T-cell (primary cell): ENCODE data around the gene KCTD1. TPM values are rescaled to one million over a fixed set of nuclear protein-coding genes. Genes with fewer than 3 reads are reported as not detected.

ENCODE experiments used
- ATAC-seq, 4 experiments: fragments of 200-7000 bp in 3 of 4; fragments of 150-1000 bp in 1 of 4; cut with Tn5 transposase; replicated peaks in 1 of 4; 1 replicate in 3 of 4; 2 replicates in 1 of 4; pipeline ENCODE4 v1.10.0; 2021; ENCODE audit warnings: moderate library complexity in 3 of 4, mild to moderate bottlenecking in 2 of 4, moderate number of reproducible peaks in 1 of 4
- CTCF ChIA-PET, 2 donors: fragments of 300-600 bp; sonication (Branson Sonifier 250); formaldehyde crosslinking; loops; one replicate each; lab custom pipeline; 2022; ENCODE audit warnings: antibody characterized with exemption in 2 of 2; lab: Charles Lee
- POLR2A ChIA-PET, 2 donors: fragments of 300-600 bp; sonication (Branson Sonifier 250); formaldehyde crosslinking; loops; one replicate each; lab custom pipeline; 2022; ENCODE audit warnings: antibody characterized with exemption in 2 of 2; lab: Charles Lee
- DNase-seq, 35 experiments: peaks; one replicate each; pipeline versions ENCODE4 v3.0.0 to v3.0.0-alpha.2; 2013 to 2023
- H3K27ac ChIP-seq: one replicate; pipeline ENCODE4 v1.5.1; 2013; ENCODE audit warnings: low read length
- H3K27me3 ChIP-seq, 2 experiments: replicated peaks in 1 of 2; 1 replicate in 1 of 2; 2 replicates in 1 of 2; pipeline versions ENCODE4 v1.6.1 to v1.7.0; 2013; ENCODE audit warnings: low read length in 1 of 2, mixed read lengths in 1 of 2; ENCODE audit not compliant: control insufficient read depth in 2 of 2, insufficient read depth in 2 of 2; ENCODE audit errors: extremely low read depth in 1 of 2
- H3K36me3 ChIP-seq, 2 donors: 1 replicate in 1 of 2; 2 replicates in 1 of 2; pipeline versions ENCODE4 v1.6.1 to v1.7.0; 2013; ENCODE audit warnings: low read length in 1 of 2; ENCODE audit not compliant: control insufficient read depth in 2 of 2, insufficient read depth in 1 of 2; ENCODE audit errors: extremely low read depth in 1 of 2
- H3K4me1 ChIP-seq, 2 experiments: 1 replicate in 1 of 2; 2 replicates in 1 of 2; pipeline versions ENCODE4 v1.6.1 to v1.7.0; 2013; ENCODE audit warnings: low read length in 2 of 2, mixed read lengths in 1 of 2; ENCODE audit not compliant: insufficient read depth in 2 of 2, control insufficient read depth in 1 of 2; ENCODE audit errors: extremely low read depth in 1 of 2
- H3K4me3 ChIP-seq, 2 donors: 1 replicate in 1 of 2; 2 replicates in 1 of 2; pipeline versions ENCODE4 v1.5.1 to v1.7.0; 2013; ENCODE audit warnings: mild to moderate bottlenecking in 2 of 2, low read length in 1 of 2, moderate library complexity in 1 of 2; ENCODE audit not compliant: control insufficient read depth in 1 of 2; ENCODE audit errors: extremely low read depth in 1 of 2
- H3K9me3 ChIP-seq: 2 replicates; pipeline ENCODE4 v1.7.0; 2013
- H3K27ac Mint-ChIP-seq, 2 donors: one replicate each; pipeline ENCODE4 v1.8.0; 2020 to 2021; ENCODE audit warnings: mild to moderate bottlenecking in 2 of 2, mixed read lengths in 2 of 2
- H3K27me3 Mint-ChIP-seq, 2 donors: one replicate each; pipeline ENCODE4 v1.8.0; 2021 to 2022; ENCODE audit warnings: mixed read lengths in 2 of 2
- H3K36me3 Mint-ChIP-seq: one replicate; pipeline ENCODE4 v1.8.0; 2021; ENCODE audit warnings: mixed read lengths
- H3K4me1 Mint-ChIP-seq, 3 donors: one replicate each; pipeline ENCODE4 v1.8.0; 2020 to 2022; ENCODE audit warnings: mixed read lengths in 3 of 3, mild to moderate bottlenecking in 1 of 3
- H3K4me3 Mint-ChIP-seq, 3 donors: one replicate each; pipeline ENCODE4 v1.8.0; 2020 to 2022; ENCODE audit warnings: mild to moderate bottlenecking in 3 of 3, mixed read lengths in 3 of 3, moderate library complexity in 3 of 3
- H3K9me3 Mint-ChIP-seq, 3 donors: one replicate each; pipeline ENCODE4 v1.8.0; 2020 to 2022; ENCODE audit warnings: mixed read lengths in 3 of 3
- WGBS: methylation state at CpG from one replicate; pipeline ENCODE4 v1.1.5; 2013; ENCODE audit warnings: missing lambda C conversion rate; ENCODE audit not compliant: insufficient coverage; 5-methylcytosine and 5-hydroxymethylcytosine counted together
- total RNA-seq, 35 experiments: library from RNA in 6 of 35; stranded (reverse) in 6 of 35; fragments of 120-200 nt in 1 of 35; gene quantifications; one replicate each; pipeline versions ENCODE4 v1.2.1 to v1.2.4 and lab custom pipeline; 2013 to 2026

Gene KCTD1
- total RNA-seq, 5 donors from 2014 or later (not counting 1 experiment from before 2014, with no cell fraction given), result 3.2 to 4.3 (median 3.9) TPM

DNA sequence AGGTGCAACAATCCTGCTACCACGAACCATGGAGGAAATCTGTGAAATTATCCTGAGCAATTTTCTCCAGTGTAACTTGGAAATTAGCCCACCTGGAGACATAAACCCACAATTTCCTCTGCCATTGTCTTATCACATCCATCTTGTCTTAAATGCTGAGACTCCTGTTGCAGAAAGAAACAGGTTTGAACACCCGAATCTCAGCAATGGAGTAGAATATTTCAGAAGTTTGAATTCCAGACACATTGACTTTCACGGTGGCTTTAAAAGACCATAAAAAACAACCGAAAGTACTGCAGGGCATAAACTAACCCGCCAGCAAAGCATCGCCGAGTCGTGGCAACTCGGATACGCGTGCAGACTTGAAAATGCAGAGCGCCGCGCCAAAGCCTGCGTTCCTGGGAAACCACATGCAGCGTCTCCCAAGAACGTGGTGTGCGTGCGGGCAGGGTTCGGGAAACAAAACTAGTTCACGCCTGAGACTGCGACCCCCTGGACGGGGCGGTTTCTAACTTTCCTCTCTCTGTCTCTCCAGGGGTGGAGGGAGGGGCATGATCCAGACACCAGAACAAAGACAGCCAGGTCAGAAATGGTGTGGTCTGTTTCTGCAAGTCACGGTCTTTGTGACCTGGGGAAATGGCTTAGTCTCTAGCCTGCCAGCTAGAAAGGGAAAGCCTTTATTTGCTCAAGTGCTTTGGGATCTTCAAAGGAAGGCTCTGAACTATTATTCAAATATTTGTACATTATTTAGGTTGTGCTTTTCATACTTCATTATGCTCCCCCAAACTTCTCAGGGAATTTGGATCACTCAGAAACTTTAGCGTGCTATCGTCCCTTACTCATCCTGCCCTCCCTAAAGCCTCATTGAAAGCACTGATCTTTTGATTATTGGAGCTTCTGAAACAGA lies 26.9 kb upstream of the KCTD1 start:
- peaks cover 0 to 8% of the 10 kb centered on the region in 2 experiments for H3K27me3 ChIP-seq
- peak overlapping the region in 1 of 2 donors; percentile 53 for H3K4me3 ChIP-seq
- H3K4me1 ChIP-seq, result peaks cover 0 to 3% of the 10 kb centered on the region in 2 experiments
- Mint-ChIP-seq H3K4me3 (peak overlapping the region; percentile 17 to 60 (median 53)), H3K36me3 (no peaks in the 10 kb centered on the region), H3K9me3 (no peaks in the 10 kb centered on the region), H3K4me1 (peaks cover 11 to 12% (median 11%) of the 10 kb centered on the region in 3 donors), H3K27me3 (peaks cover 32 to 36% of the 10 kb centered on the region in 2 donors), H3K27ac (no peak overlapping the region)
- DNase-seq, result no peak
- 9% methylated on average over 20 of the region's 27 CpGs for WGBS
- H3K36me3 ChIP-seq, result no peaks in the 10 kb centered on the region
- CTCF ChIA-PET, result no interaction called here
- POLR2A ChIA-PET, result no interaction called here
- no peaks in the 10 kb centered on the region for H3K9me3 ChIP-seq
- H3K27ac ChIP-seq, result no peak overlapping the region
- ATAC-seq, result no peak

DNA sequence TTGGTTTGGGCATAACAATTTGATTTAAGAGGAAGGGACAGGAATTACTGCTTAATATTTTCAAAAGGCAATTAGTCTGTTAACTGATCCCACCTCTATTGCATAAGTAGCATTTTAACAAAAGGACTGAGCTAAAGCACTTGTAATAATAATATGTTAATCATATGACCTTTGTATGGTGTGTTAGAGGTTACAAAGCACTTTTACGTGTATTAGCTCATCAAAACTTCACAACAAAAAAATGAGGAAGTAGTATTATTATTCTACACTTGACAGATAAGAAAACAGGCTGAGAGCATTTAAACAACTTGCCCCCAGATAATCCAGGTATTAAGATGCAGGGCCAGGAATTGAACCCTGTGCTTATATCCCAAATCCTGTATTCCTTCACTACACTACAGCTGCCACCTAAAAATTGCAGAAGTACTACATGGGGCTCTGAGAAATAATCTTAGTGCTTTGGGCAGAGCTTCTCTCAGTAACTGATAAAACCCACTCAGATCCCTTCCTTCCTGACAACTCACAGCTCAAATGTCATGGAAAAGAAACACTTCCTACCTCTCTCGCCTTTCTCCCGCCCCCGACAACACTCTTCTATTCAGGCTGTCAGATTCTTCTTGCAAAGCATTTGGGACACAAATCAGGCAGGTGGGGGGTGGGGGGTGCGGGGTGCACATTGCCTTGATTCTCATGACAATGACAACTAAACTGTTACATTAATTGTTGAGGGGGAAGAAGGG lies 20.7 kb upstream of the KCTD1 start:
- Histone ChIP-seq H3K4me1 (no peaks in the 10 kb centered on the region), H3K9me3 (no peaks in the 10 kb centered on the region), H3K27ac (no peak overlapping the region), H3K4me3 (no peak overlapping the region), H3K36me3 (no peaks in the 10 kb centered on the region), H3K27me3 (peaks cover 0 to 10% of the 10 kb centered on the region in 2 experiments)
- WGBS, result no CpG with 5 or more reads among the region's 5 CpGs
- Mint-ChIP-seq H3K27ac (no peak overlapping the region), H3K4me3 (no peak overlapping the region), H3K36me3 (no peaks in the 10 kb centered on the region), H3K9me3 (peaks cover 0 to 3% (median 0%) of the 10 kb centered on the region in 3 donors), H3K27me3 (peaks cover 0 to 15% of the 10 kb centered on the region in 2 donors), H3K4me1 (peaks cover 0 to 6% (median 0%) of the 10 kb centered on the region in 3 donors)
- ChIA-PET CTCF (no interaction called here), POLR2A (no interaction called here)
- ATAC-seq (no peak), DNase-seq (no peak)

- WGBS, result no CpG with 5 or more reads among the region's 1 CpG
- Histone ChIP-seq H3K27me3 (peaks cover 0 to 8% of the 10 kb centered on the region in 2 experiments), H3K36me3 (no peaks in the 10 kb centered on the region), H3K27ac (no peak overlapping the region), H3K4me1 (no peaks in the 10 kb centered on the region), H3K4me3 (no peak overlapping the region), H3K9me3 (no peaks in the 10 kb centered on the region)
- Mint-ChIP-seq H3K36me3 (no peaks in the 10 kb centered on the region), H3K27me3 (peaks cover 0 to 11% of the 10 kb centered on the region in 2 donors), H3K4me3 (no peak overlapping the region), H3K4me1 (peaks cover 0 to 6% (median 0%) of the 10 kb centered on the region in 3 donors), H3K9me3 (peaks cover 0 to 3% (median 0%) of the 10 kb centered on the region in 3 donors), H3K27ac (no peak overlapping the region)
- ATAC-seq (no peak), DNase-seq (no peak)
- CTCF ChIA-PET, result no interaction called here
- POLR2A ChIA-PET, result interaction anchor here in 1 of 2 donors (0.7 kb wide), 1 partner anchor 18 kb away, joined by 4 read pairs; no protein-coding TSS in a partner anchor
These were observed 20.2 kb upstream of the KCTD1 start for GRCh38 chr18:26568513-26568912.

DNA sequence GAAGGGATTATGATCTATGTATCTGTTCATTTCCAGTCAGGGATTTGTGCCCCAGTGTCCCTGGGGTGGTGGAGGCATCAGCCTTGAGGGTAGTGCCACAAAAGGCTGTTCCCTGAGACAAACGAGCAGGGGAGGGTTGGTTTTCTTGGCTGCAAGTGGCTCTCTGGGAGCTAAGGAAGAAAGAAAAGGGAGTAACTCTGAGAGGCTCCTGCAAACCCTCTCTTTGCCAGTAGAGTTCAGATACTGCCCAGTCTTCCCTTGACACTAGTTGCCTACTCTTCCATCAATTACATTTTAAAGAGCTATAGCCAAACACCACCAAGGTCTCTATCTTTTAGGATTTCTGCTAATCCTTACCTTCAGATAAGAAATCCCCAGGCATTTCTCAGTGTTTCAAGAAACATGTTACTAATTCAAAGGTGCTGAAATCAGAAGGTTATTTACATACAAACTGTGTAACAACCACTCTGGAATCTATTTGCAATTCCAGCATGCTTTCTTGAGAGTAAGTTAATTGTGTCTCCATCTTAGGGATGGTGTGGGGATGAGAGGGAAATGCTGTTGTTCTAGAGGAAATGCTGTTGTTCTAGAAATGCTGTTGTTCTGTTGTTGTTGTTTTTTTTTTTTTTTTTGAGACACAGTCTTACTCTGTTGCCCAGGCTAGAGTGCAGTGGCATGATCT lies 18.7 kb upstream of the KCTD1 start:
- Histone ChIP-seq H3K9me3 (no peaks in the 10 kb centered on the region), H3K4me1 (no peaks in the 10 kb centered on the region), H3K36me3 (no peaks in the 10 kb centered on the region), H3K27ac (no peak overlapping the region), H3K4me3 (no peak overlapping the region), H3K27me3 (peaks cover 0 to 8% of the 10 kb centered on the region in 2 experiments)
- WGBS, result no CpG with 5 or more reads among the region's 1 CpG
- Mint-ChIP-seq H3K27me3 (peaks cover 0 to 8% of the 10 kb centered on the region in 2 donors), H3K27ac (no peak overlapping the region), H3K4me1 (peaks cover 0 to 6% (median 0%) of the 10 kb centered on the region in 3 donors), H3K36me3 (no peaks in the 10 kb centered on the region), H3K4me3 (no peak overlapping the region), H3K9me3 (peaks cover 0 to 3% (median 0%) of the 10 kb centered on the region in 3 donors)
- no peak for ATAC-seq
- CTCF ChIA-PET, result no interaction called here
- POLR2A ChIA-PET, result interaction anchor here in 1 of 2 donors (0.6 kb wide), 1 partner anchor 11 kb away, joined by 3 read pairs; no protein-coding TSS in a partner anchor
- DNase-seq, result no peak

- H3K4me3 ChIP-seq, result no peak overlapping the region
- H3K4me1 ChIP-seq, result no peaks in the 10 kb centered on the region
- POLR2A ChIA-PET, result no interaction called here
- peaks cover 0 to 6% (median 0%) of the 10 kb centered on the region in 3 donors for H3K4me1 Mint-ChIP-seq
- no peak overlapping the region for H3K27ac Mint-ChIP-seq
- peaks cover 0 to 3% (median 0%) of the 10 kb centered on the region in 3 donors for H3K9me3 Mint-ChIP-seq
- no peak overlapping the region for H3K4me3 Mint-ChIP-seq
- no peaks in the 10 kb centered on the region for H3K36me3 Mint-ChIP-seq
- no peaks in the 10 kb centered on the region for H3K36me3 ChIP-seq
- H3K9me3 ChIP-seq, result no peaks in the 10 kb centered on the region
- CTCF ChIA-PET, result interaction anchor here in 1 of 2 donors (0.7 kb wide), 1 partner anchor 375 kb away, joined by 4 read pairs; no protein-coding TSS in a partner anchor
- H3K27me3 ChIP-seq, result peaks cover 0 to 10% of the 10 kb centered on the region in 2 experiments
- ATAC-seq (no peak), DNase-seq (no peak)
- no peak overlapping the region for H3K27ac ChIP-seq
- H3K27me3 Mint-ChIP-seq, result peaks cover 0 to 11% of the 10 kb centered on the region in 2 donors
These were observed 17.2 kb upstream of the KCTD1 start for GRCh38 chr18:26565514-26565913.

- peaks cover 0 to 6% (median 0%) of the 10 kb centered on the region in 3 donors for H3K4me1 Mint-ChIP-seq
- H3K4me3 Mint-ChIP-seq, result no peak overlapping the region
- Histone ChIP-seq H3K4me1 (no peaks in the 10 kb centered on the region), H3K36me3 (no peaks in the 10 kb centered on the region), H3K4me3 (no peak overlapping the region), H3K27me3 (peaks cover 0 to 5% of the 10 kb centered on the region in 2 experiments), H3K9me3 (no peaks in the 10 kb centered on the region), H3K27ac (no peak overlapping the region)
- 68% methylated on average over 2 of the region's 3 CpGs for WGBS
- POLR2A ChIA-PET, result no interaction called here
- no peaks in the 10 kb centered on the region for H3K36me3 Mint-ChIP-seq
- no peak for DNase-seq
- CTCF ChIA-PET, result no interaction called here
- H3K27me3 Mint-ChIP-seq, result peaks cover 8 to 12% of the 10 kb centered on the region in 2 donors
- H3K9me3 Mint-ChIP-seq, result peaks cover 0 to 3% (median 0%) of the 10 kb centered on the region in 3 donors
- ATAC-seq, result no peak
- no peak overlapping the region for H3K27ac Mint-ChIP-seq
These were observed 14.7 kb upstream of the KCTD1 start for GRCh38 chr18:26563024-26563423.
